Measurements from ENCODE around the gene TRAFD1.
"Not testable (repeated sequence)": the region's sequence is repeated elsewhere in the genome, so short reads cannot be mapped to it uniquely, and the experiment has no call there.

The TRAFD1 gene

GRCh38 chr12:112097641-112098040 is 27.7 kb upstream of the TRAFD1 start:
- Histone ChIP-seq H3K27ac (ENCODE audit: low read depth, low read length) (no peak overlapping the region), H4K20me1 (ENCODE audit: low read depth, low read length) (peaks cover 12% of the 10 kb centered on the region; the same call in 1 of the 2 replicates), H3K9me3 (ENCODE audit: insufficient read depth, low read length) (no peaks in the 10 kb centered on the region)

GRCh38 chr12:112100500-112100899 is 24.9 kb upstream of the TRAFD1 start:
- not testable (repeated sequence) for H3K9me2 ChIP-seq (replicated peaks; ENCODE audit: insufficient read depth, low read length); H2AFZ ChIP-seq (ENCODE audit: low read depth, low read length, severe bottlenecking); H3K27me3 ChIP-seq (ENCODE audit: low read length); H3K36me3 ChIP-seq (ENCODE audit: low read length); H3K9ac ChIP-seq (ENCODE audit: low read length); H3K4me3 ChIP-seq (ENCODE audit: insufficient read depth, low read length, poor library complexity, severe bottlenecking); H3K27ac ChIP-seq (ENCODE audit: low read depth, low read length); H3K4me2 ChIP-seq (ENCODE audit: low read depth, low read length, poor library complexity, severe bottlenecking); H3K9me3 ChIP-seq (ENCODE audit: insufficient read depth, low read length)
- peaks cover 22% of the 10 kb centered on the region; the same call in 1 of the 2 replicates for H4K20me1 ChIP-seq (ENCODE audit: low read depth, low read length)
- peaks cover 12% of the 10 kb centered on the region; the same call in 1 of the 2 replicates for H3F3A ChIP-seq (ENCODE audit: insufficient read depth)
- H3K79me2 ChIP-seq (ENCODE audit: insufficient read depth, low read length), result peaks cover 100% of the 10 kb centered on the region

More at GRCh38 chr12:112097641-112098040, 27.7 kb upstream of the TRAFD1 start:
- Histone ChIP-seq H3K9me2 (replicated peaks; ENCODE audit: insufficient read depth, low read length) (no peaks in the 10 kb centered on the region), H3K36me3 (ENCODE audit: low read length) (peaks cover 5% of the 10 kb centered on the region; the same call in 1 of the 2 replicates), H3K4me3 (ENCODE audit: insufficient read depth, low read length, poor library complexity, severe bottlenecking) (no peak overlapping the region), H3K9ac (ENCODE audit: low read length) (no peak overlapping the region), H3K4me2 (ENCODE audit: low read depth, low read length, poor library complexity, severe bottlenecking) (no peak overlapping the region), H3K79me2 (ENCODE audit: insufficient read depth, low read length) (peaks cover 99% of the 10 kb centered on the region), H3K27me3 (ENCODE audit: low read length) (no peaks in the 10 kb centered on the region), H2AFZ (ENCODE audit: low read depth, low read length, severe bottlenecking) (no peak overlapping the region), H3F3A (ENCODE audit: insufficient read depth) (peaks cover 12% of the 10 kb centered on the region; the same call in 1 of the 2 replicates)
- no peak for TF ChIP-seq CTCF (IDR thresholded peaks at IDR 0.05; ENCODE audit: insufficient read depth, low read length, poor library complexity, severe bottlenecking)
- no peak for TF ChIP-seq EZH2phosphoT487 (conservative IDR thresholded peaks at IDR 0.05; ENCODE audit: low read length)

GRCh38 chr12:112102127-112102526 is 23.2 kb upstream of the TRAFD1 start:
- no peak overlapping the region for H3K9ac ChIP-seq (ENCODE audit: low read length)
- no peak for TF ChIP-seq CTCF (IDR thresholded peaks at IDR 0.05; ENCODE audit: insufficient read depth, low read length, poor library complexity, severe bottlenecking)
- TF ChIP-seq EZH2phosphoT487 (conservative IDR thresholded peaks at IDR 0.05; ENCODE audit: low read length), result no peak
- no peaks in the 10 kb centered on the region for H3K9me2 ChIP-seq (replicated peaks; ENCODE audit: insufficient read depth, low read length)
- H3K4me3 ChIP-seq (ENCODE audit: insufficient read depth, low read length, poor library complexity, severe bottlenecking), result no peak overlapping the region
- H3K79me2 ChIP-seq (ENCODE audit: insufficient read depth, low read length), result peaks cover 100% of the 10 kb centered on the region
- H2AFZ ChIP-seq (ENCODE audit: low read depth, low read length, severe bottlenecking), result no peak overlapping the region
- 0 out of 2 replicates have a peak, but pooled peaks cover 5% of the 10 kb centered on the region for H3K36me3 ChIP-seq (ENCODE audit: low read length)
- peaks cover 8% of the 10 kb centered on the region; the same call in 1 of the 2 replicates for H3F3A ChIP-seq (ENCODE audit: insufficient read depth)
- H3K27ac ChIP-seq (ENCODE audit: low read depth, low read length), result no peak overlapping the region
- no peak overlapping the region for H3K4me2 ChIP-seq (ENCODE audit: low read depth, low read length, poor library complexity, severe bottlenecking)
- no peaks in the 10 kb centered on the region for H3K27me3 ChIP-seq (ENCODE audit: low read length)
- peaks cover 22% of the 10 kb centered on the region; the same call in 1 of the 2 replicates for H4K20me1 ChIP-seq (ENCODE audit: low read depth, low read length)
- H3K9me3 ChIP-seq (ENCODE audit: insufficient read depth, low read length), result no peaks in the 10 kb centered on the region

GRCh38 chr12:112102746-112103145 is 22.6 kb upstream of the TRAFD1 start:
- not testable (repeated sequence) for H3K9me3 ChIP-seq (ENCODE audit: insufficient read depth, low read length); H3K4me3 ChIP-seq (ENCODE audit: insufficient read depth, low read length, poor library complexity, severe bottlenecking); H3K9ac ChIP-seq (ENCODE audit: low read length); H3K27me3 ChIP-seq (ENCODE audit: low read length); H3K9me2 ChIP-seq (replicated peaks; ENCODE audit: insufficient read depth, low read length); H3K4me2 ChIP-seq (ENCODE audit: low read depth, low read length, poor library complexity, severe bottlenecking); H3K27ac ChIP-seq (ENCODE audit: low read depth, low read length); H3F3A ChIP-seq (ENCODE audit: insufficient read depth); H2AFZ ChIP-seq (ENCODE audit: low read depth, low read length, severe bottlenecking); H3K36me3 ChIP-seq (ENCODE audit: low read length)
- peaks cover 100% of the 10 kb centered on the region for H3K79me2 ChIP-seq (ENCODE audit: insufficient read depth, low read length)
- peaks cover 22% of the 10 kb centered on the region; the same call in 1 of the 2 replicates for H4K20me1 ChIP-seq (ENCODE audit: low read depth, low read length)

Data from SU-DHL-6 (cell line).